HG03095 (cell line): ENCODE data around the gene NDUFAF7.
"Not testable (repeated sequence)": the region's sequence is repeated elsewhere in the genome, so short reads cannot be mapped to it uniquely, and the experiment has no call there.

Experiments used
- ATAC-seq: cut with Tn5 transposase; IDR thresholded peaks from one replicate; pipeline ENCODE4 v1.9.1; 2021; ENCODE audit warnings: moderate library complexity; ENCODE audit not compliant: unreplicated experiment

The NDUFAF7 gene

DNA sequence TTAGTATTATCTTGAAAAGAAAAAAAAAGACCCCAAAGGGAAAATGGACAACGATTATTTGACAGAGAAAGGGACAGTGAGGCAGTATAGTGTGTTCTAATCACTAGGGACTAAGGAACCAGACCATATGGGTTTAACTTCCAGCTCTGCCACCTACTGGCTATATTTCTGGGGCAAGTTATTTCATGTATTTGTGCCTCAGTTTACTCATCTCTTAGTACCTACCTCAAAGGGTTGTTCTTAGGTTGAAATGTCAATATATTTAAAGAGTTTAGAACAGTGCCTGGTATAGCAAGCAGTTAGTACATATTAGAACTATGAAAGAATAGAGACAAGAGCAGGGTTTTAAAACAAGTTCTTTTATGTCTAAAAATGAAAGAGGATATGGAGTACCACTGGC lies 50.5 kb downstream of the NDUFAF7 start:
- no peak for ATAC-seq

- ATAC-seq, result no peak
These were observed 51.3 kb downstream of the NDUFAF7 start for GRCh38 chr2:37282746-37283145.

DNA sequence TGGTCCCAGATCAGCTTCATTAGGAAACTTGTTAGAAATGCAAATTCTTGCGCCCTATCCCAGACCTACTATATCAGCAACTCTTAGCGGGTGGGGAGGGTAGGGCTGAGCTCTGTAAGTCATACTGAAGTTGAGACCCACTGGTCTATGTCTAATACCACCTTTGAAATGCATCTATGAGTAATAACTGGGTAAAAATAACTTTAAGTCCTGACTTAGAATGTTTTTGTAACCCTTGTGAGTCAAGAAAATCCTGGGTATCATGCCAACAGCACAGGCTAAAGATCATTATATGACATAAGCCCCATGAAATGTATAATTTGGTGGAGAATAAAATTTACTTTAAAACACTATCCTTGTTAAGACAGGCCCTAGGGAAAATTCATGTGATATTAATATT lies 51.7 kb downstream of the NDUFAF7 start:
- ATAC-seq, result no peak

DNA sequence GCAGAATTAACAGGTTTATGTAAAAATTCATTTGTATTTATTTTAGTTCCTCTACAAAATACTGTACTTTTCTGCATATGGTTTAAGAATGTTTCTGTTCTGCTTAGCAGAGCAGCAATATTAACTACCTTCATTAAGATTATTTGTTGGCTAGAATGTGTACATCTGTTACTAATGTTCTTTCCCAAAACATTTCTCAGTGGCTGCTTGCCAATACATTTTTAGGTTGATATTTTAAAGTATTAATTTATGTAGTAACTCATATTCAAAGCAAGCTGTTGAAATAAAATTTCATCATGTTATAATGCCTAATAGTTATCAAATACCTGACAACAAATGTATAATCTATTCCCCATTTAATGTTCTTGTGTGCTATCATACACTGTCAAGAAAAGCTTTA lies 52.9 kb downstream of the NDUFAF7 start:
- no peak for ATAC-seq

GRCh38 chr2:37287966-37288365 lies 56.5 kb downstream of the NDUFAF7 start:
- no peak for ATAC-seq

GRCh38 chr2:37291680-37292079 lies 60.2 kb downstream of the NDUFAF7 start:
- ATAC-seq, result no peak

- not testable (repeated sequence) for ATAC-seq
These were observed 63.4 kb downstream of the NDUFAF7 start for GRCh38 chr2:37294858-37295257.

DNA sequence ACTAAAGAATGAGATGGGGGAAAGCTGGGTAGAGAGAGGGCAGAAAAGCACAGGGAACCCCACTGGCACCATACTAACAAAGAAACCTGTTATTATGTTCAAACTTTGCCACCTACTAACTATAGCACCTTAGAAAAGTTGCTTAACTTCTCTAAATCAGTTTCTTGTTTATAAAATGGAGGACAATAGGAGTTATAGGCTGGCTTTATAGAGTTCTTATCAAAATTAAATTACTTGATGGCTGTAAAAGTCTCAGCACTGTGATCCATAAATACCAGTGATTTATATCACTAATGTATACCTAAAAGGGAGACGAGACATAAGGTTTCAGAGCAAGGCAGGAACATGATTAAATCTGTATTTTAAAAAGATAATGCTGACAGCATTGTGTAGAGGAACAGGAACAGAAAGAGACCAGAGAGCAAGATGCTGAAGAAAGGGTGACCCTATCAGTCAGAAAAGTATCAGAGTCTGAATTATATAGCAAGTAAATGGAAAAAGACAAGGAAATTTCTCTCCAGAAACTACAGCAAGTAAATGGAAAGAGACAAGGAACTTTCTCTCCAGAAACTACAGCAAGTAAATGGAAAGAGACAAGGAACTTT lies 64.1 kb downstream of the NDUFAF7 start:
- ATAC-seq, result no peak

- ATAC-seq, result no peak
These were observed 66.2 kb downstream of the NDUFAF7 start for GRCh38 chr2:37297632-37298031.
